Measurements from ENCODE around the gene DNAAF3. TPM values are rescaled to one million over a fixed set of nuclear protein-coding genes. Genes with fewer than 3 reads are reported as not detected.

DNAAF3 gene
- 1 to 10 TPM; 1.6 TPM for total RNA-seq

GRCh38 chr19:55166530-55167268 lies at the start of gene DNAAF3:
DNAAF3 (minus strand) TSS chr19:55166613; CDS start chr19:55166413, 200 bp downstream.
- intact Hi-C loops (cut with DNase I) = no loop called here
- ATAC-seq (peak; percentile 99), DNase-seq (peak; percentile 97 to 99 (median 98))
- H3K27me3 ChIP-seq = peaks cover 0 to 11% of the 10 kb centered on the region in 2 donors
- H3K27ac ChIP-seq = peak within 1 kb of the TSS; percentile 23 to 81 (median 46)
- peak in 2 of 7 experiments; percentile 23 to 39 for TF ChIP-seq CTCF (IDR thresholded peaks at IDR 0.05)
- TF ChIP-seq POLR2A (IDR thresholded peaks at IDR 0.05) = no peak
- peak within 1 kb of the TSS in 1 of 2 donors; percentile 50 for H3K4me3 ChIP-seq
- peaks cover 17% of the 10 kb centered on the region for H3K4me1 ChIP-seq
- 1 to 3% methylated on average over 31 to 33 of the region's 33 CpGs for WGBS, 2 donors
- no peaks in the 10 kb centered on the region for H3K36me3 ChIP-seq (replicated peaks in 1 of 2; ENCODE audit: insufficient read depth in 1 of 2, low read depth in 2 of 2)
- H3K9me3 ChIP-seq = no peaks in the 10 kb centered on the region

- Histone ChIP-seq H3K4me3 (no peak overlapping the region), H3K27me3 (no peaks in the 10 kb centered on the region), H3K27ac (no peak overlapping the region), H3K4me1 (peaks cover 36% of the 10 kb centered on the region), H3K36me3 (replicated peaks in 1 of 2; ENCODE audit: insufficient read depth in 1 of 2, low read depth in 2 of 2) (no peaks in the 10 kb centered on the region), H3K9me3 (no peaks in the 10 kb centered on the region)
- intact Hi-C loops (cut with DNase I) = no loop called here
- TF ChIP-seq POLR2A (IDR thresholded peaks at IDR 0.05) (no peak), CTCF (IDR thresholded peaks at IDR 0.05) (no peak)
- ATAC-seq (no peak), DNase-seq (no peak)
- 60 to 85% methylated on average over 7 of the region's 7 CpGs for WGBS, 2 donors
These were observed 47.1 kb upstream of the DNAAF3 start for GRCh38 chr19:55213547-55213946.

GRCh38 chr19:55212447-55212846 lies 46.0 kb upstream of the DNAAF3 start:
- H3K4me1 ChIP-seq = peaks cover 37% of the 10 kb centered on the region
- no peak overlapping the region for H3K27ac ChIP-seq
- intact Hi-C loops (cut with DNase I) = no loop called here
- no peaks in the 10 kb centered on the region for H3K36me3 ChIP-seq (replicated peaks in 1 of 2; ENCODE audit: insufficient read depth in 1 of 2, low read depth in 2 of 2)
- ATAC-seq (no peak), DNase-seq (peak in 1 of 4 donors; percentile 21)
- no peak overlapping the region for H3K4me3 ChIP-seq
- no peaks in the 10 kb centered on the region for H3K27me3 ChIP-seq
- WGBS, 2 donors = 79% methylated on average over 3 of the region's 3 CpGs
- H3K9me3 ChIP-seq = no peaks in the 10 kb centered on the region
- no peak for TF ChIP-seq POLR2A (IDR thresholded peaks at IDR 0.05)
- peak in 2 of 7 experiments; percentile 1 to 10 for TF ChIP-seq CTCF (IDR thresholded peaks at IDR 0.05)

DNA sequence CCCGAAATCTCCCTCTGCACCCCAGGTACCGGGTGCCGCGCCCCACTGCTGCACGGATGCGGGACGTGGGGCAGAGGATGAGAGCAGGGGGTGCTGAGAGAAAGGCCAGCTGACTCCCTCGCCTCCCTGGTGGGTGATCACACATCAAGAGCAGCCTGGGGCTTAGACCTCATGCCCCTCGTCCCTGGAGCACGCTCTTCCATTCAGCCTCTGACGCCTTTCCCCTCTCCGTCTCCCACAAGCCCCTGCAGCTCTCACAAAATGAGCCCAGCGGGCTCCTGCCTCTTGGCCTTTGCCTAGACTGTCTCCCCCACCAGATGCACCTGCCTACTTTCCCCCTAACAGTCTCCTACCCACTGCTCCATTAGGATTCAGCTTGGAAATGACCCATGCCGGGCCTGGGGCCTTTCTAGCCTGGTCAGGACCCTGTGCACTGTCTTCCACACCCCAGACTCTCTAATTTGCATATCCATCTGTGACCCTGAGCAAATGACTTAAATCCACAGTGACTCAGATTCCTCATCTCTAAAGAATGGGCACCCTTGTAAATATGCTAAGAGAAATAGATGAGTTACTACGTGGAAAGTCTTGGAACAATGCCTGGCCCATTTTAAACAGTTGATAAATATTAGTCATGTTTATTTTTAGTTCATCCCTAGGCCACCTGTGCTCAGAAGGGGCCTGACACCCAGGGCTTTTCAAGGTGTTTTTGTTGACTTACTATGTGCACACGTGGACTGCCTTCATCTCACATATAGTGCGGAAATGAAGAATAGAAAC lies 43.5 kb upstream of the DNAAF3 start:
- no peak for TF ChIP-seq CTCF (IDR thresholded peaks at IDR 0.05)
- no peak for TF ChIP-seq POLR2A (IDR thresholded peaks at IDR 0.05)
- no peaks in the 10 kb centered on the region for H3K27me3 ChIP-seq
- DNase-seq (peak; percentile 37 to 81 (median 66)), ATAC-seq (peak; percentile 68)
- no peaks in the 10 kb centered on the region for H3K36me3 ChIP-seq (replicated peaks in 1 of 2; ENCODE audit: insufficient read depth in 1 of 2, low read depth in 2 of 2)
- intact Hi-C loops (cut with DNase I) = no loop called here
- peaks cover 37% of the 10 kb centered on the region for H3K4me1 ChIP-seq
- H3K4me3 ChIP-seq = no peak overlapping the region
- H3K9me3 ChIP-seq = no peaks in the 10 kb centered on the region
- peak overlapping the region; percentile 79 to 92 (median 84) for H3K27ac ChIP-seq
- 64 to 67% methylated on average over 17 of the region's 17 CpGs for WGBS, 2 donors
